Measurements from ENCODE around the gene IMMT. TPM values are rescaled to one million over a fixed set of nuclear protein-coding genes. Genes with fewer than 3 reads are reported as not detected.

Gene IMMT
- total and polyA plus RNA-seq, 9 of the 15 experiments (the other 6 are each of a cell fraction or from before 2014, with no cell fraction given), result 119 to 294 (median 140) TPM

GRCh38 chr2:86214503-86214832 lies 19.2 kb upstream of the IMMT start (continued):
- 0 out of 2 replicates have a peak, but pooled peaks have one; percentile 26 for TF ChIP-seq E4F1 (CRISPR knock-in tag; IDR thresholded peaks at IDR 0.05; ENCODE audit: borderline replicate concordance)
- no peak for TF ChIP-seq ATF6 (CRISPR knock-in tag; IDR thresholded peaks at IDR 0.05)
- TF ChIP-seq SP1 (CRISPR knock-in tag; IDR thresholded peaks at IDR 0.05), result 0 out of 2 replicates have a peak, but pooled peaks have one; percentile 27
- 0 out of 4 replicates have a peak, but pooled peaks of 1 of the 2 experiments have one; percentile 1 for TF ChIP-seq MAZ (CRISPR knock-in tag; conservative IDR thresholded peaks at IDR 0.05 in 1 of 2, IDR thresholded peaks at IDR 0.05 in 1 of 2)
- no peak for TF ChIP-seq ZSCAN29 (IDR thresholded peaks at IDR 0.05)
- peak in 1 of 2 experiments; percentile 5 for TF ChIP-seq NCOA2 (IDR thresholded peaks at IDR 0.05; ENCODE audit: partially characterized antibody in 2 of 2)
- 0 out of 2 replicates have a peak, but pooled peaks have one; percentile 9 for TF ChIP-seq ZEB2 (IDR thresholded peaks at IDR 0.05)
- TF ChIP-seq POLR2H (tag; IDR thresholded peaks at IDR 0.05; ENCODE audit: low read depth), result peak; percentile 54
- TF ChIP-seq EP400 (IDR thresholded peaks at IDR 0.05), result 0 out of 2 replicates have a peak, but pooled peaks have one; percentile 9
- 0 out of 2 replicates have a peak, but pooled peaks have one; percentile 3 for TF ChIP-seq NR2C1 (IDR thresholded peaks at IDR 0.05)
- TF ChIP-seq NR2C1 (tag; IDR thresholded peaks at IDR 0.05), result no peak

Measured in K562 (cell line).